Activated naive CD4-positive, alpha-beta T cell treated with anti-CD3 and anti-CD28 coated beads for 36 hours (primary cell): ENCODE data around the gene LRRN4. TPM values are rescaled to one million over a fixed set of nuclear protein-coding genes. Genes with fewer than 3 reads are reported as not detected.

Experiments used
- CTCF ChIA-PET: fragments of 350-600 bp; sonication (Branson Sonifier 250); formaldehyde crosslinking; loops from one replicate; lab custom pipeline; 2021; ENCODE audit warnings: antibody characterized with exemption; lab: Charles Lee
- DNase-seq: peaks from one replicate; pipeline ENCODE4 v3.0.0-alpha.2; 2020
- H3K27ac Mint-ChIP-seq: one replicate; pipeline ENCODE4 v1.8.0; 2021; ENCODE audit warnings: mild to moderate bottlenecking, mixed read lengths
- H3K27me3 Mint-ChIP-seq: one replicate; pipeline ENCODE4 v1.8.0; 2021; ENCODE audit warnings: low read depth, mixed read lengths
- H3K36me3 Mint-ChIP-seq: one replicate; pipeline ENCODE4 v1.8.0; 2021; ENCODE audit warnings: low read depth, mixed read lengths
- H3K4me1 Mint-ChIP-seq: one replicate; pipeline ENCODE4 v1.8.0; 2021; ENCODE audit warnings: low read depth, mixed read lengths
- H3K4me3 Mint-ChIP-seq: one replicate; pipeline ENCODE4 v1.8.0; 2021; ENCODE audit warnings: mild to moderate bottlenecking, moderate library complexity, mixed read lengths
- H3K9me3 Mint-ChIP-seq: one replicate; pipeline ENCODE4 v1.8.0; 2021; ENCODE audit warnings: mixed read lengths
- intact Hi-C: fragments of 100-400 bp; cut with micrococcal nuclease; formaldehyde crosslinking; loops from one replicate; pipeline ENCODE4 v1.15.1; 2023
- total RNA-seq, 2 experiments: library from RNA; stranded (reverse); gene quantifications; one replicate each; pipeline ENCODE4 v1.2.3, GENCODE V29; 2021

Gene LRRN4
- total RNA-seq, 2 experiments from 2014 or later, result not detected

- intact Hi-C loops, result no loop called here
- peaks cover 1% of the 10 kb centered on the region for H3K9me3 Mint-ChIP-seq
- no peak for DNase-seq
- peaks cover 32% of the 10 kb centered on the region for H3K4me1 Mint-ChIP-seq
- H3K27me3 Mint-ChIP-seq, result no peaks in the 10 kb centered on the region
- H3K4me3 Mint-ChIP-seq, result no peak overlapping the region
- H3K36me3 Mint-ChIP-seq, result peaks cover 46% of the 10 kb centered on the region
- CTCF ChIA-PET, result no interaction called here
- no peak overlapping the region for H3K27ac Mint-ChIP-seq
These were observed 29.1 kb downstream of the LRRN4 start for GRCh38 chr20:6024768-6025167.

GRCh38 chr20:6017880-6018279 lies 36.0 kb downstream of the LRRN4 start:
- Mint-ChIP-seq H3K4me3 (no peak overlapping the region), H3K4me1 (peaks cover 38% of the 10 kb centered on the region), H3K9me3 (no peaks in the 10 kb centered on the region), H3K27ac (no peak overlapping the region), H3K27me3 (no peaks in the 10 kb centered on the region), H3K36me3 (peaks cover 45% of the 10 kb centered on the region)
- intact Hi-C loops, result no loop called here
- DNase-seq, result no peak
- CTCF ChIA-PET, result no interaction called here

GRCh38 chr20:6017467-6017866 lies 36.4 kb downstream of the LRRN4 start:
- Mint-ChIP-seq H3K4me1 (peaks cover 38% of the 10 kb centered on the region), H3K27me3 (no peaks in the 10 kb centered on the region), H3K27ac (no peak overlapping the region), H3K36me3 (peaks cover 44% of the 10 kb centered on the region), H3K4me3 (no peak overlapping the region), H3K9me3 (no peaks in the 10 kb centered on the region)
- intact Hi-C loops, result no loop called here
- DNase-seq, result no peak
- CTCF ChIA-PET, result no interaction called here

- no peak overlapping the region for H3K27ac Mint-ChIP-seq
- CTCF ChIA-PET, result interaction anchor here (0.6 kb wide), 3 partner anchors 22 to 445 kb away, joined by 3 to 4 read pairs (median 3); no protein-coding TSS in a partner anchor
- no peaks in the 10 kb centered on the region for H3K9me3 Mint-ChIP-seq
- no peak for DNase-seq
- intact Hi-C loops, result no loop called here
- H3K4me1 Mint-ChIP-seq, result peaks cover 41% of the 10 kb centered on the region
- H3K36me3 Mint-ChIP-seq, result peaks cover 55% of the 10 kb centered on the region
- no peaks in the 10 kb centered on the region for H3K27me3 Mint-ChIP-seq
- H3K4me3 Mint-ChIP-seq, result no peak overlapping the region
These were observed 38.9 kb downstream of the LRRN4 start for GRCh38 chr20:6014957-6015356.

GRCh38 chr20:6014017-6014416 lies 39.8 kb downstream of the LRRN4 start:
- H3K4me1 Mint-ChIP-seq, result peaks cover 41% of the 10 kb centered on the region
- no peak for DNase-seq
- CTCF ChIA-PET, result no interaction called here
- H3K27me3 Mint-ChIP-seq, result no peaks in the 10 kb centered on the region
- peaks cover 57% of the 10 kb centered on the region for H3K36me3 Mint-ChIP-seq
- intact Hi-C loops, result no loop called here
- H3K4me3 Mint-ChIP-seq, result no peak overlapping the region
- H3K27ac Mint-ChIP-seq, result no peak overlapping the region
- no peaks in the 10 kb centered on the region for H3K9me3 Mint-ChIP-seq

- peaks cover 45% of the 10 kb centered on the region for H3K4me1 Mint-ChIP-seq
- no peaks in the 10 kb centered on the region for H3K9me3 Mint-ChIP-seq
- peaks cover 44% of the 10 kb centered on the region for H3K36me3 Mint-ChIP-seq
- no peak overlapping the region for H3K4me3 Mint-ChIP-seq
- no peak overlapping the region for H3K27ac Mint-ChIP-seq
- no peak for DNase-seq
- no peaks in the 10 kb centered on the region for H3K27me3 Mint-ChIP-seq
- CTCF ChIA-PET, result no interaction called here
- intact Hi-C loops, result no loop called here
These were observed 41.7 kb downstream of the LRRN4 start for GRCh38 chr20:6012179-6012578.

- Mint-ChIP-seq H3K4me3 (no peak overlapping the region), H3K36me3 (peaks cover 28% of the 10 kb centered on the region), H3K4me1 (peaks cover 36% of the 10 kb centered on the region), H3K9me3 (no peaks in the 10 kb centered on the region), H3K27ac (no peak overlapping the region), H3K27me3 (no peaks in the 10 kb centered on the region)
- intact Hi-C loops, result no loop called here
- CTCF ChIA-PET, result interaction anchor here (1.2 to 1.7 kb wide), 2 partner anchors 43 to 67 kb away, joined by 4 read pairs; no protein-coding TSS in a partner anchor
- peak; percentile 31 for DNase-seq
These were observed 45.6 kb downstream of the LRRN4 start for GRCh38 chr20:6008254-6008653.

GRCh38 chr20:6007529-6008103 lies 46.2 kb downstream of the LRRN4 start:
- Mint-ChIP-seq H3K27me3 (no peaks in the 10 kb centered on the region), H3K36me3 (peaks cover 25% of the 10 kb centered on the region), H3K9me3 (no peaks in the 10 kb centered on the region), H3K4me3 (peak overlapping the region; percentile 95), H3K27ac (peak overlapping the region; percentile 1), H3K4me1 (peaks cover 33% of the 10 kb centered on the region)
- DNase-seq, result no peak
- intact Hi-C loops, result no loop called here
- CTCF ChIA-PET, result interaction anchor here (0.7 to 1.7 kb wide), 2 partner anchors 44 to 471 kb away, joined by 4 read pairs; no protein-coding TSS in a partner anchor

GRCh38 chr20:6007094-6007528 lies 46.7 kb downstream of the LRRN4 start:
- no peaks in the 10 kb centered on the region for H3K27me3 Mint-ChIP-seq
- H3K36me3 Mint-ChIP-seq, result peaks cover 20% of the 10 kb centered on the region
- no peaks in the 10 kb centered on the region for H3K9me3 Mint-ChIP-seq
- intact Hi-C loops, result no loop called here
- H3K27ac Mint-ChIP-seq, result no peak overlapping the region
- CTCF ChIA-PET, result interaction anchor here (1.7 kb wide), 1 partner anchor 44 kb away, joined by 4 read pairs; no protein-coding TSS in a partner anchor
- DNase-seq, result no peak
- H3K4me3 Mint-ChIP-seq, result peak overlapping the region; percentile 95
- peaks cover 29% of the 10 kb centered on the region for H3K4me1 Mint-ChIP-seq

GRCh38 chr20:6006603-6006949 lies 47.3 kb downstream of the LRRN4 start:
- H3K27ac Mint-ChIP-seq, result peak overlapping the region; percentile 86
- no peak for DNase-seq
- CTCF ChIA-PET, result no interaction called here
- H3K27me3 Mint-ChIP-seq, result no peaks in the 10 kb centered on the region
- intact Hi-C loops, result no loop called here
- H3K9me3 Mint-ChIP-seq, result no peaks in the 10 kb centered on the region
- H3K4me3 Mint-ChIP-seq, result peak overlapping the region; percentile 95
- H3K4me1 Mint-ChIP-seq, result peaks cover 27% of the 10 kb centered on the region
- peaks cover 15% of the 10 kb centered on the region for H3K36me3 Mint-ChIP-seq

GRCh38 chr20:6000871-6001270 lies 53.0 kb downstream of the LRRN4 start:
- Mint-ChIP-seq H3K27me3 (no peaks in the 10 kb centered on the region), H3K4me1 (peaks cover 16% of the 10 kb centered on the region), H3K4me3 (no peak overlapping the region), H3K36me3 (peaks cover 13% of the 10 kb centered on the region), H3K9me3 (no peaks in the 10 kb centered on the region), H3K27ac (no peak overlapping the region)
- intact Hi-C loops, result no loop called here
- CTCF ChIA-PET, result interaction anchor here (0.6 kb wide), 2 partner anchors 31 to 75 kb away, joined by 3 to 4 read pairs; no protein-coding TSS in a partner anchor
- no peak for DNase-seq

- peaks cover 17% of the 10 kb centered on the region for H3K4me1 Mint-ChIP-seq
- H3K4me3 Mint-ChIP-seq, result no peak overlapping the region
- intact Hi-C loops, result no loop called here
- DNase-seq, result no peak
- CTCF ChIA-PET, result no interaction called here
- H3K27me3 Mint-ChIP-seq, result no peaks in the 10 kb centered on the region
- H3K36me3 Mint-ChIP-seq, result peaks cover 20% of the 10 kb centered on the region
- no peak overlapping the region for H3K27ac Mint-ChIP-seq
- no peaks in the 10 kb centered on the region for H3K9me3 Mint-ChIP-seq
These were observed 54.1 kb downstream of the LRRN4 start for GRCh38 chr20:5999783-6000182.

GRCh38 chr20:5996765-5997164 lies 57.1 kb downstream of the LRRN4 start:
- Mint-ChIP-seq H3K9me3 (no peaks in the 10 kb centered on the region), H3K27ac (peak overlapping the region; percentile 0), H3K4me1 (peaks cover 12% of the 10 kb centered on the region), H3K27me3 (no peaks in the 10 kb centered on the region), H3K4me3 (no peak overlapping the region), H3K36me3 (peaks cover 25% of the 10 kb centered on the region)
- peak; percentile 51 for DNase-seq
- CTCF ChIA-PET, result interaction anchor here (0.5 to 0.9 kb wide), 6 partner anchors 15 to 388 kb away, joined by 3 to 4 read pairs (median 3); no protein-coding TSS in a partner anchor
- intact Hi-C loops, result no loop called here
